HG02588 (cell line): Measurements from ENCODE around the gene IL4R.
"Not testable (repeated sequence)": the region's sequence is repeated elsewhere in the genome, so short reads cannot be mapped to it uniquely, and the experiment has no call there.

ENCODE experiments used
- ATAC-seq: cut with Tn5 transposase; IDR thresholded peaks from one replicate; pipeline ENCODE4 v1.9.1; 2021; ENCODE audit warnings: mild to moderate bottlenecking, moderate library complexity; ENCODE audit not compliant: unreplicated experiment

The IL4R gene

GRCh38 chr16:27327586-27327915 lies 13.8 kb downstream of the IL4R start:
- no peak for ATAC-seq

- no peak for ATAC-seq
Measured at GRCh38 chr16:27328937-27329336, 15.2 kb downstream of the IL4R start.

- ATAC-seq: not testable (repeated sequence)
Measured at GRCh38 chr16:27329376-27330079, 15.8 kb downstream of the IL4R start.

GRCh38 chr16:27330542-27330941 lies 16.8 kb downstream of the IL4R start:
- no peak for ATAC-seq

GRCh38 chr16:27332105-27332504 lies 18.3 kb downstream of the IL4R start:
- ATAC-seq: no peak

- ATAC-seq: no peak
Measured at GRCh38 chr16:27333104-27333503, 19.3 kb downstream of the IL4R start.

- ATAC-seq: no peak
Measured at GRCh38 chr16:27333549-27333948, 19.8 kb downstream of the IL4R start.

- ATAC-seq: no peak
Measured at GRCh38 chr16:27334192-27334764, 20.5 kb downstream of the IL4R start.

- ATAC-seq: no peak
Measured at GRCh38 chr16:27334838-27335237, 21.1 kb downstream of the IL4R start.

GRCh38 chr16:27335349-27336053 lies 21.7 kb downstream of the IL4R start:
- ATAC-seq: no peak

GRCh38 chr16:27337024-27337423 lies 23.2 kb downstream of the IL4R start:
- ATAC-seq: no peak

- no peak for ATAC-seq
Measured at GRCh38 chr16:27339180-27339579, 25.4 kb downstream of the IL4R start.

GRCh38 chr16:27340654-27341053 lies 26.9 kb downstream of the IL4R start:
- ATAC-seq: no peak

GRCh38 chr16:27341549-27341948 lies 27.8 kb downstream of the IL4R start:
- no peak for ATAC-seq

GRCh38 chr16:27341971-27342370 lies 28.2 kb downstream of the IL4R start:
- no peak for ATAC-seq

- no peak for ATAC-seq
Measured at GRCh38 chr16:27344721-27345120, 30.9 kb downstream of the IL4R start.

GRCh38 chr16:27345201-27345600 lies 31.4 kb downstream of the IL4R start:
- ATAC-seq: no peak

GRCh38 chr16:27346819-27347218 lies 33.0 kb downstream of the IL4R start:
- no peak for ATAC-seq

GRCh38 chr16:27347930-27348685 lies 34.3 kb downstream of the IL4R start:
- ATAC-seq: no peak

- ATAC-seq: no peak
Measured at GRCh38 chr16:27349276-27349675, 35.5 kb downstream of the IL4R start.

- ATAC-seq: no peak
Measured at GRCh38 chr16:27350006-27350405, 36.2 kb downstream of the IL4R start.

GRCh38 chr16:27351989-27352388 lies 38.2 kb downstream of the IL4R start:
- ATAC-seq: no peak
